GM18511 (cell line): Measurements from ENCODE around the gene FTSJ1.
"Not testable (repeated sequence)": the region's sequence is repeated elsewhere in the genome, so short reads cannot be mapped to it uniquely, and the experiment has no call there.

ENCODE experiments used
- ATAC-seq: cut with Tn5 transposase; IDR thresholded peaks from one replicate; pipeline ENCODE4 v1.9.1; 2021; ENCODE audit warnings: mild to moderate bottlenecking, moderate library complexity; ENCODE audit not compliant: unreplicated experiment

Gene FTSJ1

GRCh38 chrX:48475774-48476577, at the start of gene FTSJ1:
FTSJ1 (plus strand) TSS chrX:48476199; CDS start chrX:48478048, 1,849 bp downstream.
- peak; percentile 91 for ATAC-seq

- ATAC-seq, result not testable (repeated sequence)
Observed at GRCh38 chrX:48427027-48427716, 48.8 kb upstream of the FTSJ1 start.

GRCh38 chrX:48429606-48430005, 46.4 kb upstream of the FTSJ1 start:
- not testable (repeated sequence) for ATAC-seq

- not testable (repeated sequence) for ATAC-seq
Observed at GRCh38 chrX:48430166-48430565, 45.8 kb upstream of the FTSJ1 start.

- not testable (repeated sequence) for ATAC-seq
Observed at GRCh38 chrX:48433713-48434112, 42.3 kb upstream of the FTSJ1 start.

- not testable (repeated sequence) for ATAC-seq
Observed at GRCh38 chrX:48447201-48447600, 28.8 kb upstream of the FTSJ1 start.

- no peak for ATAC-seq
Observed at GRCh38 chrX:48450076-48450475, 25.9 kb upstream of the FTSJ1 start.

- ATAC-seq, result no peak
Observed at GRCh38 chrX:48451708-48452107, 24.3 kb upstream of the FTSJ1 start.

- ATAC-seq, result no peak
Observed at GRCh38 chrX:48456628-48457331, 19.2 kb upstream of the FTSJ1 start.

- no peak for ATAC-seq
Observed at GRCh38 chrX:48458711-48459110, 17.3 kb upstream of the FTSJ1 start.

GRCh38 chrX:48459483-48459882, 16.5 kb upstream of the FTSJ1 start:
- ATAC-seq, result no peak

- ATAC-seq, result no peak
Observed at GRCh38 chrX:48460031-48460430, 16.0 kb upstream of the FTSJ1 start.

- ATAC-seq, result no peak
Observed at GRCh38 chrX:48460606-48461005, 15.4 kb upstream of the FTSJ1 start.

GRCh38 chrX:48461830-48462229, 14.2 kb upstream of the FTSJ1 start:
- ATAC-seq, result no peak

- ATAC-seq, result no peak
Observed at GRCh38 chrX:48465336-48465933, 10.6 kb upstream of the FTSJ1 start.

- no peak for ATAC-seq
Observed at GRCh38 chrX:48466696-48467095, 9.3 kb upstream of the FTSJ1 start.

- ATAC-seq, result no peak
Observed at GRCh38 chrX:48467281-48467761, 8.7 kb upstream of the FTSJ1 start.

GRCh38 chrX:48468247-48468671, 7.7 kb upstream of the FTSJ1 start:
- no peak for ATAC-seq

GRCh38 chrX:48468693-48469691, 7.0 kb upstream of the FTSJ1 start:
- peak; percentile 56 for ATAC-seq
